HG03175 (cell line): Measurements from ENCODE around the gene MRPL24.
A peak's percentile ranks its signal among the peaks of the same experiment; 100 is the strongest.

ENCODE experiments used
- ATAC-seq: cut with Tn5 transposase; IDR thresholded peaks from one replicate; pipeline ENCODE4 v1.9.1; 2021; ENCODE audit warnings: mild to moderate bottlenecking, moderate library complexity; ENCODE audit not compliant: unreplicated experiment

The MRPL24 gene

GRCh38 chr1:156692925-156693847 is 47.7 kb downstream of the MRPL24 start:
- ATAC-seq = no peak

- ATAC-seq = no peak
Measured at GRCh38 chr1:156692441-156692924, 48.4 kb downstream of the MRPL24 start.

GRCh38 chr1:156691665-156692440 is 49.0 kb downstream of the MRPL24 start:
- no peak for ATAC-seq

- ATAC-seq = no peak
Measured at GRCh38 chr1:156691191-156691590, 49.7 kb downstream of the MRPL24 start.

GRCh38 chr1:156690675-156691036 is 50.2 kb downstream of the MRPL24 start:
- no peak for ATAC-seq

- no peak for ATAC-seq
Measured at GRCh38 chr1:156689953-156690674, 50.8 kb downstream of the MRPL24 start.

- ATAC-seq = peak; percentile 69
Measured at GRCh38 chr1:156689035-156689952, 51.6 kb downstream of the MRPL24 start.
